ENCODE measurements around the gene MRPS11. TPM values are rescaled to one million over a fixed set of nuclear protein-coding genes. Genes with fewer than 3 reads are reported as not detected.
"Not testable (repeated sequence)": the region's sequence is repeated elsewhere in the genome, so short reads cannot be mapped to it uniquely, and the experiment has no call there.

Gene MRPS11
- total and polyA plus RNA-seq, 8 donors = 14.3 to 85.5 (median 42.3) TPM

GRCh38 chr15:88512078-88512477 lies 44.6 kb downstream of the MRPS11 start:
- DNase-seq = no peak
- Histone ChIP-seq H3K36me3 (peaks cover 14 to 92% (median 85%) of the 10 kb centered on the region in 4 donors), H3K9me3 (no peaks in the 10 kb centered on the region), H3K4me1 (no peaks in the 10 kb centered on the region), H3K27me3 (no peaks in the 10 kb centered on the region), H3K27ac (no peak overlapping the region), H3K4me3 (no peak overlapping the region)
- intact Hi-C loops (cut with DNase I; ENCODE audit: low total_unique reads) = no loop called here
- TF ChIP-seq EP300 (IDR thresholded peaks at IDR 0.05) = no peak
- WGBS, 5 donors = 74 to 91% (median 89%) methylated on average over 3 of the region's 3 CpGs

GRCh38 chr15:88512601-88513000 lies 45.1 kb downstream of the MRPS11 start:
- intact Hi-C loops (cut with DNase I; ENCODE audit: low total_unique reads) = no loop called here
- Histone ChIP-seq H3K27me3 (no peaks in the 10 kb centered on the region), H3K4me3 (no peak overlapping the region), H3K36me3 (peaks cover 14 to 87% (median 80%) of the 10 kb centered on the region in 4 donors), H3K4me1 (no peaks in the 10 kb centered on the region), H3K27ac (no peak overlapping the region), H3K9me3 (no peaks in the 10 kb centered on the region)
- TF ChIP-seq POLR2A (IDR thresholded peaks at IDR 0.05) = no peak
- TF ChIP-seq EP300 (IDR thresholded peaks at IDR 0.05) = no peak
- no peak for TF ChIP-seq POLR2AphosphoS5 (IDR thresholded peaks at IDR 0.05)
- no peak for TF ChIP-seq CTCF (IDR thresholded peaks at IDR 0.05)
- no peak for DNase-seq
- 86 to 96% (median 92%) methylated on average over 5 of the region's 5 CpGs for WGBS, 5 donors

GRCh38 chr15:88513195-88513594 lies 45.7 kb downstream of the MRPS11 start:
- no peak overlapping the region for H3K27ac ChIP-seq
- WGBS, 5 donors = 83 to 95% (median 88%) methylated on average over 5 of the region's 5 CpGs
- DNase-seq = no peak
- intact Hi-C loops (cut with DNase I; ENCODE audit: low total_unique reads) = no loop called here
- peaks cover 11 to 81% (median 74%) of the 10 kb centered on the region in 4 donors for H3K36me3 ChIP-seq
- TF ChIP-seq CTCF (IDR thresholded peaks at IDR 0.05) (no peak), EP300 (IDR thresholded peaks at IDR 0.05) (no peak), POLR2AphosphoS5 (IDR thresholded peaks at IDR 0.05) (no peak), POLR2A (IDR thresholded peaks at IDR 0.05) (no peak)
- no peaks in the 10 kb centered on the region for H3K9me3 ChIP-seq
- H3K4me3 ChIP-seq = no peak overlapping the region
- H3K4me1 ChIP-seq = no peaks in the 10 kb centered on the region
- H3K27me3 ChIP-seq = no peaks in the 10 kb centered on the region

GRCh38 chr15:88518903-88519302 lies 51.4 kb downstream of the MRPS11 start:
- Histone ChIP-seq H3K4me1 (no peaks in the 10 kb centered on the region), H3K36me3 (peaks cover 0 to 40% (median 30%) of the 10 kb centered on the region in 4 donors), H3K9me3 (no peaks in the 10 kb centered on the region), H3K27ac (no peak overlapping the region), H3K27me3 (no peaks in the 10 kb centered on the region), H3K4me3 (no peak overlapping the region)
- no peak for TF ChIP-seq CTCF (IDR thresholded peaks at IDR 0.05)
- no peak for TF ChIP-seq EP300 (IDR thresholded peaks at IDR 0.05)
- TF ChIP-seq POLR2AphosphoS5 (IDR thresholded peaks at IDR 0.05) = no peak
- no peak for TF ChIP-seq POLR2A (IDR thresholded peaks at IDR 0.05)
- 83 to 96% (median 92%) methylated on average over 3 of the region's 3 CpGs for WGBS, 5 donors
- DNase-seq = no peak
- intact Hi-C loops (cut with DNase I; ENCODE audit: low total_unique reads) = no loop called here

- H3K36me3 ChIP-seq = peaks cover 0 to 51% (median 45%) of the 10 kb centered on the region in 4 donors
- H3K4me1 ChIP-seq; H3K27ac ChIP-seq; H3K27me3 ChIP-seq; DNase-seq; H3K4me3 ChIP-seq; H3K9me3 ChIP-seq; intact Hi-C loops (cut with DNase I; ENCODE audit: low total_unique reads): not testable (repeated sequence)
- 91 to 97% (median 93%) methylated on average over 4 to 23 of the region's 23 CpGs for WGBS, 5 donors
These were observed 56.6 kb downstream of the MRPS11 start for GRCh38 chr15:88524094-88524493.

Data from stomach (tissue), 9 donors.